Stimulated activated CD8-positive, alpha-beta memory T cell treated with anti-CD3 and anti-CD28 coated beads, Interleukin-4, amount 100 ng/mL, for 1 hour (primary cell): Measurements from ENCODE around the gene ADGRF3.
"Not testable (repeated sequence)": the region's sequence is repeated elsewhere in the genome, so short reads cannot be mapped to it uniquely, and the experiment has no call there.

Source experiments
- DNase-seq, 2 donors: peaks; one replicate each; pipeline ENCODE4 v3.0.0-alpha.2; 2020; ENCODE audit warnings: low read depth in 2 of 2, low spot score in 1 of 2

The ADGRF3 gene

GRCh38 chr2:26352892-26353291 lies 6.3 kb upstream of the ADGRF3 start:
- no peak for DNase-seq

DNA sequence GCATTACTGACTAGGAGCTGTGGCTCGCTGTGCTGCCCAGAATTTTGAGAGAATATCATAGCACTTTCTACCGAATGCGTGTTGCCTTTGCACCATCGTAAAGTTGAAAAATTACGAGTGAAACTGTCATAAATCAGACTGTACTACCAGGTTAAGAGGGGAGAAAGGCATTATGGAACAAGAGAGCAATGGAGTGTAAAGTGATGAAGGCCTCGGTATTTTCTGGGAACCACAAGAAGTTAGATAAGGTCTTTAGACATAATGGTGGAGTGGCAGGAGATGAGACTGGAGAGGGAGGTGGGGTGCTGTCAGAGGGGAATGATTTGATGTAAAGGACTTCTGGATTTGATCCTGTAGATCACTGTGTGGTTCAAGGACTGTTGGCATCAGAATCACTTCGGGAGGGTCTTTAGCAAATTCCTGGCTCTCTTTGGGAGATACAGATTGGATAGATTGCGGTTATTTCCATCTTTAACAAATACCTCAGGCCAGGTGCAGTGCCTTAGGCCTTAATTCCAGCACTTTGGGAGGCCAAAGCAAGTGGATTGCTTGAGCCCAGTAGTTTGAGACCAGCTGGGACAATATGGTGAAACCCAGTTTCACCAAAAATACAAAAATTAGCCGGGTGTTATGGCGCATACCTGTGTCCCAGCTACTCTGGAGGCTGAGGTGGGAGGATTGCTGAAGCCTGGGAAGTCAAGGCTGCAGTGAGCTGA lies 4.9 kb upstream of the ADGRF3 start:
- no peak for DNase-seq

DNA sequence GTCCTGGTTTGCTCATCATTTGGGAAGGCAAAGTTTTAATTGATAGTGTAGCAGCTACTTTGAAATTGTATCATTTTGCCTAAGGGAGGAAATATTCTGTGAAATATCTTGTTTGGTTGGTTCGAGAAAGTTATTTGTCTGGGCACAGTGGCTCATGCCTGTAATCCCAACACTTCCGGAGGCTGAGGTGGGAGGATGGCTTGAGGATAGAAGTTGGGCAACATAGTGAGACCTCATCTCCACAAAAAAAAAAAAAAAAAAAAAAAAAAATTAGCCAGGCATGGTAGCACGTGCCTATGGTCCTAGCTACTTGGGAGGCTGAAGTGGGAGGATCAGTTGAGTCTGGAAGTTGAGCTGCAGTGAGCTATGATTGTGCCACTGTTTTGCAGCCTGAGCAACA lies 3.1 kb upstream of the ADGRF3 start:
- no peak for DNase-seq

GRCh38 chr2:26347286-26347865 lies 787 bp upstream of the ADGRF3 start:
- DNase-seq = no peak

DNA sequence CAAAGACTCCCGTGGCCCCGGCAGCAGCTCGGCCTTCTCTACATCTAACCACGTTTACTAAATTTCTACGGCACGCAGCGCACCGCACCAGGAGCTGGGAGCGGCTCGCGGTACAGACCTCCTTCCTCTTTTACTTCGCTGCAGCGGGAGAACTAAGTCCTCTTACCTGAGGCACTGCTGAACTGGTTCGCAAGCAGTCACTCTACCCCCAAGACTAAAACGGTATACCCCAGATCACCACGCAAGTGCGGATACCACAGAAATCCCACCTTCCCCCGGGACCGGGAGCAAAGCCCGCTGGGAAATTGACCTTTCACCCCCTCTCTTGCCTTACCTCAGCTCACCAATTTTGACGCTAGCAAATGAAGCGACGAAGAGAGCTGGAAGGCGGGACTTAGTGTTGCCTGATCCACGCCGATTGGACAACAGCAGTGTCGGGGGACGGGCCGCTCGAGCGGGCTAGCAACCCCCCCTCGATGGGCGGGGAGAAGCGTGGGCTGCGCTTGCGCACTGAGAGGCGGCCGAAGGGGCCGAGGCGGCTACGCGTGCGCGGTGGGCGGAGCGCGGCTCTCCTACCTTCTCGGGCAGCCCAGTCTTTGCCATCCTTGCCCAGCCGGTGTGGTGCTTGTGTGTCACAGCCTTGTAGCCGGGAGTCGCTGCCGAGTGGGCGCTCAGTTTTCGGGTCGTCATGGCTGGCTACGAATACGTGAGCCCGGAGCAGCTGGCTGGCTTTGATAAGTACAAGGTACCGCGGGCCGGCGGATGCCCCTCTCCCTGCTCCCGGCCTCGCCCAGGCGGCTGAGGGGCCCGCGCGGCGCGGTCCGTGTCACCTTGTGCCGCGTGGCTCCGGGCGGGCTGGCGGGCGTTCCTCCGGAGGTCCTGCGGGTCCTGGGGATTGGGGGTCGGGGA lies 790 bp downstream of the ADGRF3 start, which contains the start of gene SELENOI:
Gene SELENOI, plus strand, starts transcription at position 599 of the 909 bp plus-strand sequence. Its CDS starts 90 bp downstream, at position 689.
- peak; percentile 99 for DNase-seq

DNA sequence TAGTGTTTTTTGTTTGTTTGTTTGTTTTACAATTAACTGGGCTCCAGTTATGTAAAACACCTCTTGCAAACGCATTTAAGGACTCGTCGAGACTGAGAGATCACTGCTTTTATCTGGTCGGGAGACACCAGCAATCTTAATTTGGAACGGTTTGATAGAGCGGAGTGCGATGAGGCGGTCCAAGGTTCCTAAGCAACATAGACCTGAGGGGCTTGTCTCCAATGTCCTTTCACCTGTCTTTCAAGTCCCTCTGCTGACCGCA lies 1.4 kb downstream of the ADGRF3 start:
- DNase-seq = no peak

DNA sequence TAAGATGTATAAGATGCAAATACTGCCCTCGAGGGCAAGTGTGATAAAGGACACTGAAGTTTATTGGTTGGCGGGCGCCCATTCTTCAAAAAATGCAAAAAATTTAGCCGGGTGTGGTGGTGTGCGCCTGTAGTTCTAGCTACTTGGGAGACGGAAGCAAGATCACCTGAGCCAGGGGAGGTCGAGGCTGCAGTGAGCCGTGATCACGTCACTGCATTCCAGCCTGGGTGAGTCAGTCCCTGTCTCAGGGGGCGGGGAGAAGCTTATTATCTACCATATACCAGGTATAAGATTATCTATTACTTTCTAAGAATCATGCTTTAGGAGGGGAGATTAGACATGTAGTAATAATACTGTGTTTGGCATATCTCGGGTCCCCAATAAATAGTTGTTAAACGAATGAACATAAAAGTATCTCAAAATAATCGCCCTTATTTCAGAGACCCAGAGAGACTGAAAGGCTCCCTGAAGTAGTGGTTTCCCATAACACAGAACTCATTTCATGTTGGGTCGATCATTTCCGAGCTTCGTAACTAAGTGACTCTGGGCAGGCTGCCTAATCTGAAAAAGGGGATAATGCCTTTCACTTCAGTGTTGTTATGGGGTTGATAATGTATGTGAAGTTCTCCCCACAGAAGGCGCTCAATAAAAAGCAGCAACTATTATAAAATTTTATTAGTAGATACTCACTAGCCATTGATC lies 1.9 kb downstream of the ADGRF3 start:
- no peak for DNase-seq

GRCh38 chr2:26340831-26341230 lies 5.8 kb downstream of the ADGRF3 start:
- DNase-seq = no peak

GRCh38 chr2:26337298-26337697 lies 9.3 kb downstream of the ADGRF3 start:
- DNase-seq = no peak

DNA sequence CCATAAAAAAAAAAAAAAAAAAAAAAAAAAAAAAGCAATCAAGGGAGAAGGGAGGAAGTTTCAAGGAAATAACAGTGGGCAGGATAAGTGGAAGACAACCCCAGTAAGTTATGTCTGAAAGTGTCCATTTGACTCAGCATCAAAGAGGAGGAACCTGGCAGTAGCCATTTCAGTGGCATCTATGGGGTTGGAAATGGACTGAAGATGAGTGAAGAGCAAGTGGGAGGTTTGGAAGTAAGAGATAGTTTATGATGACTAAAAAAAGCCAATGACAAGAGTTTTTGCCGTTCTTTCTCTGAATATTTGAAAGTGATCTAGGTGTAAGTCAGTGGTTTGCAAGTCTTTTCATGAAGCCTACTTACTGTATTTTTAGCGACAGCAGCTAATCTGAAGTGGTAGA lies 9.9 kb downstream of the ADGRF3 start:
- no peak for DNase-seq

DNA sequence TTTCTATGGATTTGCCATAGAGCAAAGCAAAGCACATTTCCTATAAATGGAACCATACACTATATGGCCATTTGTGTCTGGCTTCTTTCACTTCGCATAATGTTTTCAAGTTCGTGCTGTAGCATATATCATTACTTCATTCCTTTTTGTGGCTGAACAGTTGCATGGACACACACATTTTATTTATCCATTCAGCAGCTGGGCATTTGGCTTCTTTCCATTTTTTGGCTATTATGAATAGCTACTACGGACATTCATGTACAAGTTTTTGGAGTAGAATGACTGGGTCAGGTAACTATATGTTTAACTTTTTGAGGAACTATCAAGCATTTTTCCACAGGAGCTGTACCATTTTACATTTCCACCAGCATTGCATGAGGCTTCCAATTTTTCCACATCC lies 11.4 kb downstream of the ADGRF3 start:
- DNase-seq = no peak

DNA sequence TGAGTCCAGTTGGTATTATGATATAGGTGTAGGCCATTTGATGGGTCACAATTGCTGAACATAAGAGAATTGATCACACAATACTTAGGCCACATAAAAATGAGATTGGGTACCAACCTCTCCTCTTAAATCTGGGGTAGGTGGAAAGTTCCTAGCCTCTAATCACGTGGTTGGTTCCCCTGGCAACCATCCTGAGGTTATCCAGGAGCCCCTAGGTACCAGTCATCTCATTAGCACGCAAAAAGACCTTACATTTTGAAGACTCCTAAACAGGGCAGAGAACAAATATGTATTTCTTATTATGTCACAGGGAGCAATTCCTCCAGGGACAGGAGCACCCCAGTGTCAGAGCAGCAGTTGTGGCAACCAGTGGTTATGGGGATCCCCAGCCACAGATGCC lies 13.3 kb downstream of the ADGRF3 start:
- DNase-seq = no peak

DNA sequence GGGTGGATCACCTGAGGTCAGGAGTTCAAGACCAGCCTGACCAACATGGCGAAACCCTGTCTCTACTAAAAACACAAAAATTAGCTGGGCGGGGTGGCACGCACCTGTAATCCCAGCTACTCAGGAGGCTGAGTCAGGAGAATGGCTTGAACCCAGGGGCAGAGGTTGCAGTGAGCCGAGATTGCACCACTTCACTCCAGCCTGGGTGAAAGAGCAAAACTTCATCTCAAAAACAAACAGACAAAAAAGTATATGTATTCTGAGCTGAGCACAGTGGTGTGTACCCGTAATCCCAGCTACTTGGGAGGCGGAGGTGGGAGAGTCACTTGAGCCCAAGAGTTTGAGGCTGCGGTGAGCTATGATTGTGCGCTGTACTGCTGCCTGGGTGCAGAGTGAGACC lies 15.3 kb downstream of the ADGRF3 start:
- DNase-seq = not testable (repeated sequence)

DNA sequence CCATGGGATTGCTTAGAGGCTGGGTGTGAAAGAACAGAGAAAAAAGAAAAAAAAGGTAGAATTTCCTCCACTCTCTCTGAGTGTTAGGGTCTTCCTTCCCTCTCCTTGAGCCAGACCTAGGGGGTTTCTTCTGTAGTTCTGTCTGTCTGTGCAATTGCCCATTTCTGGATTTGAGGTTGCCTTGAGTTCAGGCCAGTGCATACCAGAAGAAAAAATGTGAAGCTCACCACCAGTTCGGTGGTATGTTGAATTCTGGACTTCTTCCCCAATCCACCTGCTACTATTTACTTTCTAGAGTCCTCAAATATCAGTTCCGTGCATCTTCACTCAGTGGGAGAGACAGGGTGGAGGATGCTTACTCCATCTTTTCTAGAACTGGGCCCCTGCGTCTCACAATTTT lies 16.0 kb downstream of the ADGRF3 start:
- DNase-seq = no peak

- DNase-seq = peak; percentile 32 to 67
Measured at GRCh38 chr2:26330114-26330549, 16.5 kb downstream of the ADGRF3 start.

GRCh38 chr2:26329083-26329482 lies 17.5 kb downstream of the ADGRF3 start:
- not testable (repeated sequence) for DNase-seq

GRCh38 chr2:26327291-26328272 lies 19.0 kb downstream of the ADGRF3 start:
- DNase-seq = no peak

DNA sequence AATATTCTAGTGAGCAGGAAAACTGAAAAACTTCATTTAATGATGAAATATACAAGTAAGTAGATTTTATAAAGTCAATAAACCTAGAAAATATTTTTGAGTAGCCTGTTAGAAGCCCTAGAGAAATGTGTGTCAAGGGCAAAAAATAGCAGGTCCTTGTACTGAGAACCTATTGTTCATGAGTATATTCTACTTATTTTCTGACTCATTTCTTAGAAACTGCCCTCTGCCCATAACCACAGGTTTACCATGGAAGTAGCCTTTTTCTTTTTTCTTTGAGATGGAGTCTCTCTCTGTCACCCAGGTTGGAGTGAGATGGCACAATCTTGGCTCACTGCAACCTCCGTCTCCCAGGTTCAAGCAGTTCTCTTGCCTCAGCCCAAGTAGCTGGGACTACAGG lies 20.1 kb downstream of the ADGRF3 start:
- no peak for DNase-seq

DNA sequence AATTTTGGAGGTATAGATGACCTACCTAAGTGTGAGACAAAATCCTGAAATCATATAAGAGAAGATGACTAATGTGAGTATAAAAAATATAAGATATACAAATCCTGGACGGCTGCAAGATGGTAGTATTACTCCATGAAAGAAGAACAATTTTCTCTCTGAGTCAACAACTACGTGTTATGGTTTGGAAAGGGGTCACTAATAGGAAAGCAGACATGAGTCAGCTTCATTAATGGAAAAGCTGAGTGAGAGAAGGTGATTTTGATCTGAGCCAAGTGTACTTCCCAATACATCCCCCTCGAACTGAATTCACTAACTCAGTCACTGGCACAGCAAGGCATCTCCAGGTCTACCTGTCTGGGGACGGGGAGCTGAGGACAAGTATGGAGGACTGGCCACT lies 20.7 kb downstream of the ADGRF3 start:
- no peak for DNase-seq

- DNase-seq = no peak
Measured at GRCh38 chr2:26324903-26325302, 21.7 kb downstream of the ADGRF3 start.
